ENCODE data around the gene HSF2. TPM values are rescaled to one million over a fixed set of nuclear protein-coding genes. Genes with fewer than 3 reads are reported as not detected.

HSF2 gene
- total RNA-seq, 1 experiment from 2014 or later: 12.3 TPM

GRCh38 chr6:122361314-122361979 is 38.0 kb upstream of the HSF2 start:
- ChIA-PET POLR2A (no interaction called here), CTCF (no interaction called here)
- Histone ChIP-seq H3K4me1 (no peaks in the 10 kb centered on the region), H3K4me3 (ENCODE audit: low read depth, low read length) (no peak overlapping the region), H3K27me3 (replicated peaks; ENCODE audit: control insufficient read depth, insufficient read depth, low read length) (no peaks in the 10 kb centered on the region), H3K36me3 (ENCODE audit: control insufficient read depth, insufficient read depth, low read length) (no peaks in the 10 kb centered on the region), H3K9me3 (no peaks in the 10 kb centered on the region)
- H3K4me1 Mint-ChIP-seq (ENCODE audit: low read depth, unreplicated experiment): no peaks in the 10 kb centered on the region
- H3K27me3 Mint-ChIP-seq (ENCODE audit: insufficient read depth, unreplicated experiment): peaks cover 16% of the 10 kb centered on the region
- no peak overlapping the region for H3K27ac Mint-ChIP-seq (ENCODE audit: unreplicated experiment)
- no peaks in the 10 kb centered on the region for H3K36me3 Mint-ChIP-seq (ENCODE audit: insufficient read depth, unreplicated experiment)
- intact Hi-C loops (cut with micrococcal nuclease; ENCODE audit: unreplicated experiment): no loop called here
- H3K9me3 Mint-ChIP-seq (ENCODE audit: unreplicated experiment): no peaks in the 10 kb centered on the region
- DNase-seq: no peak
- no TSS peak for BruUV-seq (replicated peaks)
- H3K4me3 Mint-ChIP-seq (ENCODE audit: unreplicated experiment): no peak overlapping the region
- TF ChIP-seq, protein P1, sequence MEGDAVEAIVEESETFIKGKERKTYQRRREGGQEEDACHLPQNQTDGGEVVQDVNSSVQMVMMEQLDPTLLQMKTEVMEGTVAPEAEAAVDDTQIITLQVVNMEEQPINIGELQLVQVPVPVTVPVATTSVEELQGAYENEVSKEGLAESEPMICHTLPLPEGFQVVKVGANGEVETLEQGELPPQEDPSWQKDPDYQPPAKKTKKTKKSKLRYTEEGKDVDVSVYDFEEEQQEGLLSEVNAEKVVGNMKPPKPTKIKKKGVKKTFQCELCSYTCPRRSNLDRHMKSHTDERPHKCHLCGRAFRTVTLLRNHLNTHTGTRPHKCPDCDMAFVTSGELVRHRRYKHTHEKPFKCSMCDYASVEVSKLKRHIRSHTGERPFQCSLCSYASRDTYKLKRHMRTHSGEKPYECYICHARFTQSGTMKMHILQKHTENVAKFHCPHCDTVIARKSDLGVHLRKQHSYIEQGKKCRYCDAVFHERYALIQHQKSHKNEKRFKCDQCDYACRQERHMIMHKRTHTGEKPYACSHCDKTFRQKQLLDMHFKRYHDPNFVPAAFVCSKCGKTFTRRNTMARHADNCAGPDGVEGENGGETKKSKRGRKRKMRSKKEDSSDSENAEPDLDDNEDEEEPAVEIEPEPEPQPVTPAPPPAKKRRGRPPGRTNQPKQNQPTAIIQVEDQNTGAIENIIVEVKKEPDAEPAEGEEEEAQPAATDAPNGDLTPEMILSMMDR (IDR thresholded peaks at IDR 0.05; ENCODE audit: insufficient read depth in 1 of 2, low read depth in 1 of 2, low read length in 1 of 2, severe bottlenecking in 1 of 2, unreplicated experiment in 1 of 2): peak in 1 of 2 experiments; percentile 3

GRCh38 chr6:122363769-122364483 is 35.5 kb upstream of the HSF2 start:
- no peaks in the 10 kb centered on the region for H3K36me3 Mint-ChIP-seq (ENCODE audit: insufficient read depth, unreplicated experiment)
- H3K36me3 ChIP-seq (ENCODE audit: control insufficient read depth, insufficient read depth, low read length): no peaks in the 10 kb centered on the region
- BruUV-seq (replicated peaks): no TSS peak
- ChIA-PET CTCF (no interaction called here), POLR2A (no interaction called here)
- H3K27me3 Mint-ChIP-seq (ENCODE audit: insufficient read depth, unreplicated experiment): peaks cover 9% of the 10 kb centered on the region
- no peak overlapping the region for H3K4me3 Mint-ChIP-seq (ENCODE audit: unreplicated experiment)
- no peak overlapping the region for H3K4me3 ChIP-seq (ENCODE audit: low read depth, low read length)
- TF ChIP-seq, protein P1 (IDR thresholded peaks at IDR 0.05; ENCODE audit: insufficient read depth in 1 of 2, low read depth in 1 of 2, low read length in 1 of 2, severe bottlenecking in 1 of 2, unreplicated experiment in 1 of 2): no peak
- no peaks in the 10 kb centered on the region for H3K9me3 ChIP-seq
- H3K27me3 ChIP-seq (replicated peaks; ENCODE audit: control insufficient read depth, insufficient read depth, low read length): no peaks in the 10 kb centered on the region
- intact Hi-C loops (cut with micrococcal nuclease; ENCODE audit: unreplicated experiment): no loop called here
- DNase-seq: no peak
- H3K4me1 ChIP-seq: no peaks in the 10 kb centered on the region
- no peaks in the 10 kb centered on the region for H3K4me1 Mint-ChIP-seq (ENCODE audit: low read depth, unreplicated experiment)
- no peak overlapping the region for H3K27ac Mint-ChIP-seq (ENCODE audit: unreplicated experiment)
- H3K9me3 Mint-ChIP-seq (ENCODE audit: unreplicated experiment): no peaks in the 10 kb centered on the region

GRCh38 chr6:122365775-122366403 is 33.6 kb upstream of the HSF2 start:
- no peak overlapping the region for H3K27ac Mint-ChIP-seq (ENCODE audit: unreplicated experiment)
- Histone ChIP-seq H3K36me3 (ENCODE audit: control insufficient read depth, insufficient read depth, low read length) (no peaks in the 10 kb centered on the region), H3K4me1 (no peaks in the 10 kb centered on the region), H3K27me3 (replicated peaks; ENCODE audit: control insufficient read depth, insufficient read depth, low read length) (no peaks in the 10 kb centered on the region), H3K9me3 (no peaks in the 10 kb centered on the region), H3K4me3 (ENCODE audit: low read depth, low read length) (no peak overlapping the region)
- no peaks in the 10 kb centered on the region for H3K27me3 Mint-ChIP-seq (ENCODE audit: insufficient read depth, unreplicated experiment)
- BruUV-seq (replicated peaks): no TSS peak
- H3K9me3 Mint-ChIP-seq (ENCODE audit: unreplicated experiment): no peaks in the 10 kb centered on the region
- intact Hi-C loops (cut with micrococcal nuclease; ENCODE audit: unreplicated experiment): no loop called here
- ChIA-PET CTCF (no interaction called here), POLR2A (no interaction called here)
- DNase-seq: no peak
- TF ChIP-seq, protein P1 (IDR thresholded peaks at IDR 0.05; ENCODE audit: insufficient read depth in 1 of 2, low read depth in 1 of 2, low read length in 1 of 2, severe bottlenecking in 1 of 2, unreplicated experiment in 1 of 2): no peak
- no peaks in the 10 kb centered on the region for H3K36me3 Mint-ChIP-seq (ENCODE audit: insufficient read depth, unreplicated experiment)
- no peak overlapping the region for H3K4me3 Mint-ChIP-seq (ENCODE audit: unreplicated experiment)
- H3K4me1 Mint-ChIP-seq (ENCODE audit: low read depth, unreplicated experiment): no peaks in the 10 kb centered on the region

All from Caco-2 (cell line).